C4-2B (cell line): Measurements from ENCODE around the gene ACSM2B.

Experiments
- H3K27ac ChIP-seq: fragments of 450-650 bp; 2 replicates; pipeline ENCODE4 v1.5.1; 2017
- ZFX ChIP-seq: fragments of 450-650 bp; IDR thresholded peaks from 2 replicates; pipeline ENCODE4 v1.6.1; 2017
- TF ChIP-seq, protein P1 (sequence below): fragments of 450-650 bp; conservative IDR thresholded peaks from 2 replicates; pipeline ENCODE4 v1.5.1; 2017; ENCODE audit warnings: mild to moderate bottlenecking

The ACSM2B gene

DNA sequence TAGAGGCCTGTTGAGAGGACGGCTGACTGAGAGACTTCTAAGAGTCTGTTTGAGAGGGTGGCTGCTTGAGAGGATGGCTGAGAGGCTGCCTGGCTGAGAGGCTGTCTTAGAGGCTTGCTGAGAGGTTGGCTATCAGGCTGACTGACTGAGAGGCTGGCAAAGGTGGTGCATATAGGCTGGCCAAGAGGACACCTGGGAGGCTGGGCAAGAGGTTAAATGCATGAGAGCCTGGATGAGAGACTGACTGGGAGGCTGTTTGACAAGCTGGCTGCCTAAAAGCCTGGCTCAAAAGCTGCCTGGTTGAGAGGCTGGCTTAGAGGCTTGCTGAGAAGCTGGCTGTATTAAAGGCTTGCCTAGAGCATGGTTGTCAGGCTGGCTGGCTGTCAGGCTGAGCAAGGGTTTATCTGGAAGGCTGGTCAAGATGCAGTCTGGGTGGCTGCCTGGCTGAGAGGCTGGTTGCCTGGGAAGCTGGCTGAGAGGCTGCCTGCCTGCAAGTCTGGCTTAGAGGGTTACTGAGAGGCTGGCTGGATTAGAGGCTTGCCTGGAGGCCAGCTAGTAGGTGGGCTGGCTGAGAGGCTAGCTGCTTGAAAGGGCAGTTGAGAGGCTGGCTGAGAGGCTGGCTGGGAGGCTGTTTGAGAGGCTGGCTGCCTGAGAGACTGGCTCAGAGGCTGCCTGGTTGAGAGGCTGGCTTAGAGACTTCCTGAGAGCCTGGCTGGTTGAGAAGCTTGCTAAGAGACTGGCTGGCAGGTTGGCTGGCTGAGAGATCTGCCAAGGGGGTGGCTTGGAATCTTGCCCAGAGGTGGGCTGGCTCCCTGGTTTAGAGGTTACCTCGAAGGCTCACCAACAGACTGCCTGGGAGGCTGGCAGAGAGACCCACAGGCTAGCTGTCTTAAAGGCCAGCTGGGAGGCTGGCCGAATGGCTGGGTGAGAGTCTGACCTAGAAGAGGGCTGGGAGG lies 38.3 kb upstream of the ACSM2B start:
- TF ChIP-seq, protein P1, sequence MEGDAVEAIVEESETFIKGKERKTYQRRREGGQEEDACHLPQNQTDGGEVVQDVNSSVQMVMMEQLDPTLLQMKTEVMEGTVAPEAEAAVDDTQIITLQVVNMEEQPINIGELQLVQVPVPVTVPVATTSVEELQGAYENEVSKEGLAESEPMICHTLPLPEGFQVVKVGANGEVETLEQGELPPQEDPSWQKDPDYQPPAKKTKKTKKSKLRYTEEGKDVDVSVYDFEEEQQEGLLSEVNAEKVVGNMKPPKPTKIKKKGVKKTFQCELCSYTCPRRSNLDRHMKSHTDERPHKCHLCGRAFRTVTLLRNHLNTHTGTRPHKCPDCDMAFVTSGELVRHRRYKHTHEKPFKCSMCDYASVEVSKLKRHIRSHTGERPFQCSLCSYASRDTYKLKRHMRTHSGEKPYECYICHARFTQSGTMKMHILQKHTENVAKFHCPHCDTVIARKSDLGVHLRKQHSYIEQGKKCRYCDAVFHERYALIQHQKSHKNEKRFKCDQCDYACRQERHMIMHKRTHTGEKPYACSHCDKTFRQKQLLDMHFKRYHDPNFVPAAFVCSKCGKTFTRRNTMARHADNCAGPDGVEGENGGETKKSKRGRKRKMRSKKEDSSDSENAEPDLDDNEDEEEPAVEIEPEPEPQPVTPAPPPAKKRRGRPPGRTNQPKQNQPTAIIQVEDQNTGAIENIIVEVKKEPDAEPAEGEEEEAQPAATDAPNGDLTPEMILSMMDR = no peak
- no peak for TF ChIP-seq ZFX
- H3K27ac ChIP-seq = no peak overlapping the region

DNA sequence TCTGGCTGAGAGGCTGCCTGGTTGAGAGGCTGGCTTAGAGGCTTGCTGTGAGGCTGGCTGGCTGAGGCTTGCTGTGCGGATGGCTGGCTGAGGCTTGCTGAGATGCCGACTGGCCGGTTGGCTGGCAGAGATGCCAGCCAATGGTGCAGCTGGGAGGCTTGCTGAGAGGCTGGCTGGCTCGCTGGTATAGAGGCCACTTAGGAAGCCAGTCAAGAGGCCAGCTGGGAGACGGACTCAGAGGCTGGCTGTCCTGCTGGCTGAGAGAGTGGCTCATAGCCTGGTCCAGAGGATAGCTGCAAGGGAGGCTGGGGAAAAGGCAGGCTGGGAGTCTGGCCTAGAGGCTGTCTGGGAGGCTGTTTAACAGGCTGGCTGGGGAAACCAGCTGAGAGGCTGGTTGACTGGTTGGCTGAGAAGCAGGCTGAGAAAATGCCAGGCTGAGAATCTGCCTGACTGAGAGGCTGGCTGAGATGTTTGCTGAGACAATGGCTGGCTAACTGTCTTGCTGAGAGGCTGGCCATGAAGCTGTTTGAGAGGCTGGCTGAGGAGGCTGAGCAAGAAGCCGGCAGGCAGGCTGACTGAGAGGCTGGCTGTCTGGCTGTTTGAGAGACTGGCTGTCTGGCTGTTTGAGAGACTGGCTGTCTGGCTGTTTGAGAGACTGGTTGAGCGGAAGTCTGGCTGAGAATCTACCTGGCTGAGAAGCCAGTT lies 37.5 kb upstream of the ACSM2B start:
- no peak for TF ChIP-seq ZFX
- TF ChIP-seq, protein P1 = no peak

GRCh38 chr16:20612551-20613480 lies 36.6 kb upstream of the ACSM2B start:
- TF ChIP-seq ZFX = no peak
- TF ChIP-seq, protein P1 = no peak
- peak overlapping the region; percentile 30; the same call in 1 of the 2 replicates for H3K27ac ChIP-seq

More for the DNA sequence above, 37.5 kb upstream of the ACSM2B start:
- H3K27ac ChIP-seq = no peak overlapping the region

DNA sequence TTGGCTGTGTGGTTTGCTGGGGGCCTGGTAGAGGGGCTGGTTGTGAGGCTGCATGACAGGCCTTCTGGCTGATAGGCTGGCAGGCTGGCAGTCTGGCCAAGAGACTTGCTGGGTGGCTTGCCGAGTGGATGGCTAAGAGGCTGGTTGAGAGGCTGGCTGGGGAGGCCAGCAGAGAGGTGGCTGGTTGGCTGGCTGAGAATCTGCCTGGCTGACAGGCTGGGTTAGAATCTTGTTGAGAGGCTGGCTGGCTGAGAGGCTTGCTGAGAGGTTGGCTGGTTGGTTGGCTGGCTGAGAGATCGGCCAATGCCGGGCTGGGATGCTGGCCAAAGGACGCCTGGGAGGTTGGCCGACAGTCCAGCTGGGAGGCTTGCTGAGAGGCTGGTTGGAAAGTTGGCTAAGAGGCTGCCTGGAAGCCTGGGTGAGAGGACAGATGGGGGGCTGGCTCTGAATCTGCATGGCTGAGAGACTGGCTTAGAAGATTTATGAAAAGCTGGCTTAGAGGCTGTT lies 35.9 kb upstream of the ACSM2B start:
- H3K27ac ChIP-seq = peak overlapping the region; percentile 30
- TF ChIP-seq, protein P1 = no peak

GRCh38 chr16:20611350-20611902 lies 35.3 kb upstream of the ACSM2B start:
- H3K27ac ChIP-seq = peak overlapping the region; percentile 30
- TF ChIP-seq ZFX = no peak
- TF ChIP-seq, protein P1 = no peak

DNA sequence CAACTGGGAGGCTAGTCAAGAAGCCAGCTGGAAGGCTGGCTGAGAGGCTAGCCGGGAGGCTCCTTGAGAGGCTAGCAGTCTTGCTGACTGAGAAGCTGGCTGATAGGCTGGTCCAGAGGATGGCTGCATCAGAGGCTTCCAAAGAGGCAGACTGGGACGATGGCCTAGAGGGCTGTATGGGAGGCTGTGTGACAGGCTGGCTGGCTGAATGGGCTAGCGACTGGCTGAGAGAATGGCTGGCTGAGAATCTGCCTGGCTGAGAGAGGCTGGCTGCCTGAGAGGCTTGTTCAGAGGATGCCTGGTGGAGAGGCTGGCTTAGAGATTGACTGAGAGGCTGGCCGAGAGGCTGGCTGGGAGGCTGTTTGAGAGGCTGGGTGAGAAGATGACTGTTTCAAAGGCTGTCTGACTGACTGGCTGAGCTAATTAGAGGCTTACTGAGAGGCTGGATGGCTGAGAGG lies 34.8 kb upstream of the ACSM2B start:
- TF ChIP-seq ZFX = no peak
- TF ChIP-seq, protein P1 = no peak
- peak overlapping the region; percentile 30 for H3K27ac ChIP-seq
